GM19023 (cell line): ENCODE data around the gene CNOT1.
A peak's percentile ranks its signal among the peaks of the same experiment; 100 is the strongest.

Experiments
- ATAC-seq: cut with Tn5 transposase; IDR thresholded peaks from one replicate; pipeline ENCODE4 v1.9.1; 2021; ENCODE audit warnings: mild to moderate bottlenecking, moderate library complexity; ENCODE audit not compliant: unreplicated experiment

Gene CNOT1

GRCh38 chr16:58518980-58519368 lies 110.7 kb downstream of the CNOT1 start:
- no peak for ATAC-seq

GRCh38 chr16:58518083-58518979 lies 111.3 kb downstream of the CNOT1 start:
- peak; percentile 33 for ATAC-seq

GRCh38 chr16:58516768-58517107 lies 112.9 kb downstream of the CNOT1 start:
- no peak for ATAC-seq

- ATAC-seq: peak; percentile 41
Observed at GRCh38 chr16:58515871-58516767, 113.5 kb downstream of the CNOT1 start.

GRCh38 chr16:58515125-58515870 lies 114.3 kb downstream of the CNOT1 start, which contains the start of gene SETD6:
Gene SETD6 (plus strand): TSS chr16:58515517. CDS start chr16:58515538, 21 bp downstream.
- peak; percentile 77 for ATAC-seq

- ATAC-seq: no peak
Observed at GRCh38 chr16:58513874-58514273, 115.8 kb downstream of the CNOT1 start.

GRCh38 chr16:58511933-58512815 lies 117.5 kb downstream of the CNOT1 start:
- peak; percentile 35 for ATAC-seq

- ATAC-seq: no peak
Observed at GRCh38 chr16:58510776-58511628, 118.6 kb downstream of the CNOT1 start.

- no peak for ATAC-seq
Observed at GRCh38 chr16:58510097-58510775, 119.4 kb downstream of the CNOT1 start.

- no peak for ATAC-seq
Observed at GRCh38 chr16:58509256-58510096, 120.2 kb downstream of the CNOT1 start.

- ATAC-seq: no peak
Observed at GRCh38 chr16:58508671-58509251, 120.9 kb downstream of the CNOT1 start.

- no peak for ATAC-seq
Observed at GRCh38 chr16:58507963-58508670, 121.5 kb downstream of the CNOT1 start.

GRCh38 chr16:58507195-58507962 lies 122.2 kb downstream of the CNOT1 start:
- no peak for ATAC-seq

- ATAC-seq: no peak
Observed at GRCh38 chr16:58506241-58507194, 123.1 kb downstream of the CNOT1 start.
